ENCODE measurements around the gene DNAL4.

DNA sequence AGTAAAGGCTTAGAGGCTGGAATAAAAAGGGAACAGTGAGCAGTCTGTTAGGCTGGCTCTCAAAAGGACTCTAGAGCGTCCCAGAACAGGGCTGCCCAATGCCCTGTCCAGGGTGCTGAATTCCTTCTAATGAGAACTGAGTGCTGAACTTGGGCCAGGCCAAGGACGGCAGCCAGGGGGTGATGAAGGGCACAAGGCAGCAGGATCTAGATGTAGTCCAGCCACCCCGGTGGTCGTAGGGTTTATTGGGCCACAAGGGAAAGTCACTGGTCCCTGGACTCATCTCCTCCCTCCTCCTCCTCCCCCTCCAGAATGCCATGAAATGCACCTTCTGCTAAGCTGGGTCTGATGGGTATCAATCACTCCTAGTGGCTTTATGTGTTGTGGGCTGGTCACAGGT is 30.6 kb upstream of the DNAL4 start:
- TF ChIP-seq CTCF (IDR thresholded peaks at IDR 0.05) (no peak), EZH2 (IDR thresholded peaks at IDR 0.05; ENCODE audit: borderline replicate concordance, insufficient read depth, low read depth, low read length, poor library complexity, severe bottlenecking) (no peak)

All from B cell (primary cell).